GM12872 (cell line): ENCODE measurements around the gene CDYL2.

Experiments
- TF ChIP-seq, protein P1 (sequence below): IDR thresholded peaks from 3 replicates; pipeline ENCODE4 v1.5.1; 2011; ENCODE audit warnings: low read depth, mild to moderate bottlenecking, low read length, moderate library complexity; ENCODE audit not compliant: insufficient read depth

The CDYL2 gene

GRCh38 chr16:80794071-80794470 is 10.3 kb downstream of the CDYL2 start:
- TF ChIP-seq, protein P1, sequence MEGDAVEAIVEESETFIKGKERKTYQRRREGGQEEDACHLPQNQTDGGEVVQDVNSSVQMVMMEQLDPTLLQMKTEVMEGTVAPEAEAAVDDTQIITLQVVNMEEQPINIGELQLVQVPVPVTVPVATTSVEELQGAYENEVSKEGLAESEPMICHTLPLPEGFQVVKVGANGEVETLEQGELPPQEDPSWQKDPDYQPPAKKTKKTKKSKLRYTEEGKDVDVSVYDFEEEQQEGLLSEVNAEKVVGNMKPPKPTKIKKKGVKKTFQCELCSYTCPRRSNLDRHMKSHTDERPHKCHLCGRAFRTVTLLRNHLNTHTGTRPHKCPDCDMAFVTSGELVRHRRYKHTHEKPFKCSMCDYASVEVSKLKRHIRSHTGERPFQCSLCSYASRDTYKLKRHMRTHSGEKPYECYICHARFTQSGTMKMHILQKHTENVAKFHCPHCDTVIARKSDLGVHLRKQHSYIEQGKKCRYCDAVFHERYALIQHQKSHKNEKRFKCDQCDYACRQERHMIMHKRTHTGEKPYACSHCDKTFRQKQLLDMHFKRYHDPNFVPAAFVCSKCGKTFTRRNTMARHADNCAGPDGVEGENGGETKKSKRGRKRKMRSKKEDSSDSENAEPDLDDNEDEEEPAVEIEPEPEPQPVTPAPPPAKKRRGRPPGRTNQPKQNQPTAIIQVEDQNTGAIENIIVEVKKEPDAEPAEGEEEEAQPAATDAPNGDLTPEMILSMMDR: no peak

DNA sequence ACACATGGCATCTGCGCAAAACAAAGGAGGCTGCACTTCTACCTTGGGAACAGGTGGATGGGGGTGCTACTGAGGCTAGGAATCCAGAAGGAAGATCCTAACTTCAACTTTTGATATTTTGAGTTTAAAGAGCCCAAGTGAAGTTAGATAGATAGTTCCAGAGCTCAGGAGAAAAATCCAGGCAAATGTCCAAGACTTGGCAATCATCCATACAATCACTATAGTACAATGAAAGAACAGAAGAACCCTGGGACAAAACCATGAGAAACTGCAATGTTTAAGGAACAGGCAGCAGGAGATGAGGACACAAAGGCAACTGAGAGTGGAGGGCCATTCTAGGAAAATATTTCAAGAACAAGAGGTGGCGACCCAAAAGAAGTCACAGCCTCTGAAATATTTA is 12.4 kb downstream of the CDYL2 start:
- TF ChIP-seq, protein P1: no peak

- TF ChIP-seq, protein P1: no peak
These were observed 13.0 kb downstream of the CDYL2 start for GRCh38 chr16:80791411-80791810.

DNA sequence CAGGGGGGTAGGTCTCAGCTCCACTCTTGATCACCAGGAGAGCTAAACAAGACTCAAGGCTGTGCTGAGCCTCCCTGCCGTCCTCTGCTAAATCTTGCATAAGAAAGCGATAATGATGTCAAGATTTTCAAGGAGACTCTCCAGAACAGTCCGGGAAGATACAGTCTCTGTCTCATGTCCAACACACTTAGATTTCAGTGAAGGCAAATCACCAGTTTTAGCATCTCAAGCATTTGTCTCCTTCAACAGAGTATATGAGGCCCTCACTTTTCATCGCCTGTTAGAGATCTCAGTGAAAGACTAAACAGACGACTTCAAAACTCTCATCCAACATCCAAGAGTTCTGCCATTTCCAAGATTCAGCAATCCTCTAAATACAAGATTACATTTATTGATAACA is 13.6 kb downstream of the CDYL2 start:
- TF ChIP-seq, protein P1: no peak

- TF ChIP-seq, protein P1: no peak
These were observed 16.4 kb downstream of the CDYL2 start for GRCh38 chr16:80788027-80788426.

GRCh38 chr16:80784951-80785350 is 19.4 kb downstream of the CDYL2 start:
- TF ChIP-seq, protein P1: no peak

DNA sequence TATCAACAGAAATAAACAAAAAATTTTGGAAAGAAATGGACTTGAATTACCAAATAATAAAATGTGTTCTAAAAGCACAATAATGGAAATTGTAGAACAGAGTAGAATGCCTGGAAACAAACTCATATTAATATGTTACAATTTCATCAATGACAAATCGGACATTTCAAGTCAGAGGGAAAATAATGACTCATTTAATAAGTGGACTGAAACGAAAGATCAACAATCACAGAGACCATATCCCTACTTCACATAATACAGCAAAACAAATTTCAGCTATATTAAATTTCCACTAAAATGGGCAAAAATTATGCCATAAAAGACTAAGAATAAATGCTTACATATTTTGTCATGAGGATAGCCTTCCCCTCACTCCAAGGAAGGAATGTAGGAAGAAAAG is 25.7 kb downstream of the CDYL2 start:
- TF ChIP-seq, protein P1: no peak

GRCh38 chr16:80776856-80777255 is 27.5 kb downstream of the CDYL2 start:
- TF ChIP-seq, protein P1: no peak
